Measurements from ENCODE around the gene FTO.

The FTO gene

GRCh38 chr16:54143934-54144571, 440.1 kb downstream of the FTO start:
- FAIRE-seq: no peak

GRCh38 chr16:54144572-54144947, 440.6 kb downstream of the FTO start:
- FAIRE-seq: no peak

GRCh38 chr16:54145881-54146280, 441.9 kb downstream of the FTO start:
- FAIRE-seq: no peak

GRCh38 chr16:54148974-54149373, 445.0 kb downstream of the FTO start:
- FAIRE-seq: no peak

GRCh38 chr16:54150861-54151260, 446.9 kb downstream of the FTO start:
- FAIRE-seq: no peak

- no peak for FAIRE-seq
These were observed 448.6 kb downstream of the FTO start for GRCh38 chr16:54152362-54153239.

GRCh38 chr16:54153240-54153934, 449.4 kb downstream of the FTO start:
- no peak for FAIRE-seq

- no peak for FAIRE-seq
These were observed 452.4 kb downstream of the FTO start for GRCh38 chr16:54156349-54156748.

- no peak for FAIRE-seq
These were observed 455.0 kb downstream of the FTO start for GRCh38 chr16:54158986-54159385.

- no peak for FAIRE-seq
These were observed 455.6 kb downstream of the FTO start for GRCh38 chr16:54159490-54160080.

GRCh38 chr16:54160252-54160860, 456.4 kb downstream of the FTO start:
- no peak for FAIRE-seq

- no peak for FAIRE-seq
These were observed 457.3 kb downstream of the FTO start for GRCh38 chr16:54160939-54161897.

GRCh38 chr16:54163197-54163843, 459.4 kb downstream of the FTO start:
- FAIRE-seq: no peak

- no peak for FAIRE-seq
These were observed 460.8 kb downstream of the FTO start for GRCh38 chr16:54164789-54165173.

- no peak for FAIRE-seq
These were observed 461.4 kb downstream of the FTO start for GRCh38 chr16:54165174-54165911.

GRCh38 chr16:54165912-54166865, 462.2 kb downstream of the FTO start:
- FAIRE-seq: no peak

GRCh38 chr16:54169112-54169511, 465.2 kb downstream of the FTO start:
- no peak for FAIRE-seq

- FAIRE-seq: no peak
These were observed 467.9 kb downstream of the FTO start for GRCh38 chr16:54171626-54172537.

Data from islet of Langerhans (tissue), 1 donor.